ENCODE data around the gene PCDH9.

PCDH9 gene

DNA sequence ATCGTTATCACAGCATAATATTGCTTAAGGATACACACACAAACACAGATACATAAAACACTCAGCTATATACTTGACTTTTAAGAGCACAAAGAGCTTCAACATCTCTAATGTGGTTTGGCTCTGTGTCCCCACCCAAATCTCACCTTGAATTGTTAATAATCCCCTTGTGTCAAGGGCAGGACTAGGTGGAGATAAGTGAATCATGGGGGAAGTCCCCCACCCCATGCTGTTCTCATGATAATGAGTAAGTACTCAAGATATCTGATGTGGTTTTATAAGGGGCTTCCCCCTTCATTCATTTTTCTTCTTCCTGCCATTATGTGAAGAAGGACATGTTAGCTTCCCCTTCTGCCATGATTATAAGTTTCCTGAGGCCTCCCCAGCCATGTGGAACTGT, 481.4 kb downstream of the PCDH9 start:
- Histone ChIP-seq H3K36me3 (ENCODE audit: control insufficient read depth, insufficient read depth, low read length) (no peaks in the 10 kb centered on the region), H3K27ac (ENCODE audit: low read depth, low read length) (no peak overlapping the region), H3K27me3 (ENCODE audit: control insufficient read depth, insufficient read depth, low read length) (no peaks in the 10 kb centered on the region), H3K4me1 (ENCODE audit: control insufficient read depth, insufficient read depth, low read length) (no peaks in the 10 kb centered on the region), H3K9ac (ENCODE audit: low read length) (no peak overlapping the region), H3K4me3 (ENCODE audit: low read length) (no peak overlapping the region)

DNA sequence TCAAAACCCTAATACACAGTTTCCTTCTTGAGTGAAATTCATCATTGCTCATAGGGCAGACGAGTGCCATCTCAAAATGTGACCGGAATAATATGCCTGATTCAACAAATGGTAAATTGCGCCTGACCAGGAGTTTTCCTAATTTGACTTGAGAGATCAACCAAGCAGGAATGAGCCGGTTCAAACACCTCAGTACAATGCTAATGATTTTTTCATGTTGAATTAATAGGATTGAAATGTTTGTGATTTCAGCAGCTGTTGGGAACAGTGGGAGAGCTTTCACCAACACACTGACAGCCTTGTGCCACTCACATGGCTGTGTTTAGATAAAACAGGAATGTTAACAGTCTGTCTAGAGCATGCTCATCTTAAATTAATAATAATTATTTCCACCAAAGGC, 484.8 kb downstream of the PCDH9 start:
- Histone ChIP-seq H3K4me3 (ENCODE audit: low read length) (no peak overlapping the region), H3K27me3 (ENCODE audit: control insufficient read depth, insufficient read depth, low read length) (no peaks in the 10 kb centered on the region), H3K36me3 (ENCODE audit: control insufficient read depth, insufficient read depth, low read length) (no peaks in the 10 kb centered on the region), H3K4me1 (ENCODE audit: control insufficient read depth, insufficient read depth, low read length) (no peaks in the 10 kb centered on the region), H3K9ac (ENCODE audit: low read length) (no peak overlapping the region), H3K27ac (ENCODE audit: low read depth, low read length) (no peak overlapping the region)

GRCh38 chr13:66723576-66723975, 506.6 kb downstream of the PCDH9 start:
- Histone ChIP-seq H3K4me1 (ENCODE audit: control insufficient read depth, insufficient read depth, low read length) (no peaks in the 10 kb centered on the region), H3K27me3 (ENCODE audit: control insufficient read depth, insufficient read depth, low read length) (no peaks in the 10 kb centered on the region), H3K9ac (ENCODE audit: low read length) (no peak overlapping the region), H3K4me3 (ENCODE audit: low read length) (no peak overlapping the region), H3K36me3 (ENCODE audit: control insufficient read depth, insufficient read depth, low read length) (no peaks in the 10 kb centered on the region), H3K27ac (ENCODE audit: low read depth, low read length) (no peak overlapping the region)

GRCh38 chr13:66716538-66716937, 513.6 kb downstream of the PCDH9 start:
- no peaks in the 10 kb centered on the region for H3K36me3 ChIP-seq (ENCODE audit: control insufficient read depth, insufficient read depth, low read length)
- H3K27ac ChIP-seq (ENCODE audit: low read depth, low read length), result no peak overlapping the region
- H3K4me3 ChIP-seq (ENCODE audit: low read length), result no peak overlapping the region
- H3K9ac ChIP-seq (ENCODE audit: low read length), result no peak overlapping the region
- H3K27me3 ChIP-seq (ENCODE audit: control insufficient read depth, insufficient read depth, low read length), result no peaks in the 10 kb centered on the region
- no peaks in the 10 kb centered on the region for H3K4me1 ChIP-seq (ENCODE audit: control insufficient read depth, insufficient read depth, low read length)

- H3K9ac ChIP-seq (ENCODE audit: low read length), result no peak overlapping the region
- no peaks in the 10 kb centered on the region for H3K27me3 ChIP-seq (ENCODE audit: control insufficient read depth, insufficient read depth, low read length)
Observed at GRCh38 chr13:66714795-66715194, 515.3 kb downstream of the PCDH9 start.

GRCh38 chr13:66704110-66704509, 526.0 kb downstream of the PCDH9 start:
- H3K36me3 ChIP-seq (ENCODE audit: control insufficient read depth, insufficient read depth, low read length), result no peaks in the 10 kb centered on the region
- H3K4me3 ChIP-seq (ENCODE audit: low read length), result no peak overlapping the region
- H3K27ac ChIP-seq (ENCODE audit: low read depth, low read length), result no peak overlapping the region
- H3K27me3 ChIP-seq (ENCODE audit: control insufficient read depth, insufficient read depth, low read length), result no peaks in the 10 kb centered on the region
- no peaks in the 10 kb centered on the region for H3K4me1 ChIP-seq (ENCODE audit: control insufficient read depth, insufficient read depth, low read length)
- H3K9ac ChIP-seq (ENCODE audit: low read length), result no peak overlapping the region

More at GRCh38 chr13:66714795-66715194, 515.3 kb downstream of the PCDH9 start:
- Histone ChIP-seq H3K4me1 (ENCODE audit: control insufficient read depth, insufficient read depth, low read length) (no peaks in the 10 kb centered on the region), H3K27ac (ENCODE audit: low read depth, low read length) (no peak overlapping the region), H3K4me3 (ENCODE audit: low read length) (no peak overlapping the region), H3K36me3 (ENCODE audit: control insufficient read depth, insufficient read depth, low read length) (no peaks in the 10 kb centered on the region)

DNA sequence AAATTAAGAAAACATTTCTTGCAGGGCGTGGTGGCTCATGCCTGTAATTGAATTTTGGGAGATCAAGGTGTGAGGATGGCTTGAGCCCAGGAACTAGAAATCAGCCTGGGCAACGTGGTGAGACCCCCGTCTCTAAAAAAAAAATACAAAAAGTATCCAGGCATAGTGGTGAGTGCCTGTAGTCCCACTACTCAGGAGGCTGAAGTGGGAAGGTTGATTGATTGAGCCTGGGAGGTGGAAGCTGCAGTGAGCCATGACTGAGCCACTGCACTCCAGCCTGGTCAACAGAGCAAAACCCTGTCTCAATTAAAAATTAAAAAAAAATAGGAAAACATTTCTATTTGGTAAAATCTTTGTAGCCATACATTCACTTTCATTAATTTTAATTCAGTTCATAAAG, 526.5 kb downstream of the PCDH9 start:
- no peak overlapping the region for H3K27ac ChIP-seq (ENCODE audit: low read depth, low read length)

DNA sequence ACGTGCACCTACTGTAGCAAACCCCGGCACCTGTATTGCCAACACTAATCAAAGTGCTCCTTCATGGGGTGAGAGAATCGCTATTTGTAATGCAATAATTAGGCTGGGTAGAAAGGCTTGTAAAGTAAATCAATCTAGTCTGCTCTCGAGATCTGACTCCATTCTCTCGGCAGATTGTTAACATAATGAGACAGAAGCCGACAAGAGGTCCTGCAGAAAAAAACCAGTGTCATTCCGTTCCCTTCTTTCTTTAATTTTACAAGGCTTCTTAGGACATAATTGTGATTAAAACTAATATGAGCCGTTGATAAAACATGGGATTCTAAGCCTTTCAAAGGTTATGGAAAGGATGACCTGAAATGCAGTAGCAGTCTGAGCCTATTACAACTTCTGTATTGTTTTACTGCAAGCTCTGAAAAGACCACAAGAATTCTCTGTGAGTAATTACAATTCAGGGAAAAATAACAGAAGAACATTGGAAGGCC, 530.0 kb downstream of the PCDH9 start:
- no peaks in the 10 kb centered on the region for H3K36me3 ChIP-seq (ENCODE audit: control insufficient read depth, insufficient read depth, low read length)
- no peaks in the 10 kb centered on the region for H3K27me3 ChIP-seq (ENCODE audit: control insufficient read depth, insufficient read depth, low read length)
- H3K4me1 ChIP-seq (ENCODE audit: control insufficient read depth, insufficient read depth, low read length), result no peaks in the 10 kb centered on the region
- no peak overlapping the region for H3K9ac ChIP-seq (ENCODE audit: low read length)
- no peak overlapping the region for H3K27ac ChIP-seq (ENCODE audit: low read depth, low read length)
- no peak overlapping the region for H3K4me3 ChIP-seq (ENCODE audit: low read length)

More for the DNA sequence above, 526.5 kb downstream of the PCDH9 start:
- H3K36me3 ChIP-seq (ENCODE audit: control insufficient read depth, insufficient read depth, low read length), result no peaks in the 10 kb centered on the region
- no peaks in the 10 kb centered on the region for H3K4me1 ChIP-seq (ENCODE audit: control insufficient read depth, insufficient read depth, low read length)
- no peak overlapping the region for H3K4me3 ChIP-seq (ENCODE audit: low read length)
- H3K27me3 ChIP-seq (ENCODE audit: control insufficient read depth, insufficient read depth, low read length), result no peaks in the 10 kb centered on the region
- no peak overlapping the region for H3K9ac ChIP-seq (ENCODE audit: low read length)

- no peaks in the 10 kb centered on the region for H3K27me3 ChIP-seq (ENCODE audit: control insufficient read depth, insufficient read depth, low read length)
- no peak overlapping the region for H3K4me3 ChIP-seq (ENCODE audit: low read length)
- no peak overlapping the region for H3K9ac ChIP-seq (ENCODE audit: low read length)
- H3K4me1 ChIP-seq (ENCODE audit: control insufficient read depth, insufficient read depth, low read length), result no peaks in the 10 kb centered on the region
- H3K36me3 ChIP-seq (ENCODE audit: control insufficient read depth, insufficient read depth, low read length), result no peaks in the 10 kb centered on the region
- no peak overlapping the region for H3K27ac ChIP-seq (ENCODE audit: low read depth, low read length)
Observed at GRCh38 chr13:66693656-66694055, 536.5 kb downstream of the PCDH9 start.

DNA sequence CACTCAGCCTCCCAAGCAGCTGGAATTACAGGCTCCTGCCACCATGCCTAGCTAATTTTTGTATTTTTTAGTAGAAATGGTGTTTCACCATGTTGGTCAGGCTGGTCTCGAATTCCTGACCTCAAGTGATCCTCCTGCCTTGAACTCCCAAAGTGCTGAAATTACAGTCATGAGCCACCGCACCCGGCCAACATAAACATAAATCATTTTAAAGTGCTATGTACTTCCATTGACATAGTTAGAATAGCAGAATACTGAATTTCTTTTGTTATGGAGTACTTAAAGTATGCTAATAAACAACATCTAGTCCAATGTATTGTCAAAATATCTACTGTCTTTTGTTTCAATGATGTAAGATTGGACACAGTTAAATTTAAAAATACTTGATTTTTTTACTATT, 539.0 kb downstream of the PCDH9 start:
- H3K9ac ChIP-seq (ENCODE audit: low read length), result no peak overlapping the region
- H3K4me1 ChIP-seq (ENCODE audit: control insufficient read depth, insufficient read depth, low read length), result no peaks in the 10 kb centered on the region
- no peaks in the 10 kb centered on the region for H3K36me3 ChIP-seq (ENCODE audit: control insufficient read depth, insufficient read depth, low read length)
- no peak overlapping the region for H3K4me3 ChIP-seq (ENCODE audit: low read length)
- no peak overlapping the region for H3K27ac ChIP-seq (ENCODE audit: low read depth, low read length)
- H3K27me3 ChIP-seq (ENCODE audit: control insufficient read depth, insufficient read depth, low read length), result no peaks in the 10 kb centered on the region

GRCh38 chr13:66689628-66690027, 540.5 kb downstream of the PCDH9 start:
- no peak overlapping the region for H3K9ac ChIP-seq (ENCODE audit: low read length)

GRCh38 chr13:66689037-66689619, 541.0 kb downstream of the PCDH9 start:
- Histone ChIP-seq H3K27me3 (ENCODE audit: control insufficient read depth, insufficient read depth, low read length) (no peaks in the 10 kb centered on the region), H3K27ac (ENCODE audit: low read depth, low read length) (no peak overlapping the region), H3K36me3 (ENCODE audit: control insufficient read depth, insufficient read depth, low read length) (no peaks in the 10 kb centered on the region), H3K9ac (ENCODE audit: low read length) (no peak overlapping the region), H3K4me3 (ENCODE audit: low read length) (no peak overlapping the region), H3K4me1 (ENCODE audit: control insufficient read depth, insufficient read depth, low read length) (no peaks in the 10 kb centered on the region)

More at GRCh38 chr13:66689628-66690027, 540.5 kb downstream of the PCDH9 start:
- no peak overlapping the region for H3K27ac ChIP-seq (ENCODE audit: low read depth, low read length)
- H3K27me3 ChIP-seq (ENCODE audit: control insufficient read depth, insufficient read depth, low read length), result no peaks in the 10 kb centered on the region
- H3K4me1 ChIP-seq (ENCODE audit: control insufficient read depth, insufficient read depth, low read length), result no peaks in the 10 kb centered on the region
- H3K4me3 ChIP-seq (ENCODE audit: low read length), result no peak overlapping the region
- H3K36me3 ChIP-seq (ENCODE audit: control insufficient read depth, insufficient read depth, low read length), result no peaks in the 10 kb centered on the region

- H3K4me3 ChIP-seq (ENCODE audit: low read length), result no peak overlapping the region
- H3K4me1 ChIP-seq (ENCODE audit: control insufficient read depth, insufficient read depth, low read length), result no peaks in the 10 kb centered on the region
- H3K27me3 ChIP-seq (ENCODE audit: control insufficient read depth, insufficient read depth, low read length), result no peaks in the 10 kb centered on the region
- H3K36me3 ChIP-seq (ENCODE audit: control insufficient read depth, insufficient read depth, low read length), result no peaks in the 10 kb centered on the region
- H3K9ac ChIP-seq (ENCODE audit: low read length), result no peak overlapping the region
- H3K27ac ChIP-seq (ENCODE audit: low read depth, low read length), result no peak overlapping the region
Observed at GRCh38 chr13:66681403-66681802, 548.7 kb downstream of the PCDH9 start.
